Mesendoderm (in vitro differentiated cells): ENCODE measurements around the gene ARHGEF26.

Experiments
- DNase-seq: peaks from one replicate; pipeline ENCODE4 v3.0.0; 2013
- H2AK5ac ChIP-seq: 2 replicates; pipeline ENCODE4 v1.6.1; 2013; ENCODE audit warnings: low read length, inconsistent platforms
- H2BK120ac ChIP-seq: 2 replicates; pipeline ENCODE4 v1.6.1; 2013; ENCODE audit warnings: low read depth, mild to moderate bottlenecking, low read length, moderate library complexity, mixed read lengths
- H2BK15ac ChIP-seq: replicated peaks from 2 replicates; pipeline ENCODE4 v1.6.1; 2013; ENCODE audit warnings: low read depth, mild to moderate bottlenecking, moderate library complexity
- H2BK5ac ChIP-seq: 2 replicates; pipeline ENCODE4 v1.6.1; 2013; ENCODE audit warnings: low read length, inconsistent platforms
- H3K18ac ChIP-seq: 2 replicates; pipeline ENCODE4 v1.6.1; 2013; ENCODE audit warnings: mild to moderate bottlenecking, low read length, mixed read lengths
- H3K23ac ChIP-seq: one replicate; pipeline ENCODE4 v1.6.1; 2013; ENCODE audit warnings: low read length
- H3K27ac ChIP-seq: 2 replicates; pipeline ENCODE4 v1.5.1; 2013; ENCODE audit warnings: low read depth, mild to moderate bottlenecking, inconsistent platforms, low read length, moderate library complexity
- H3K27me3 ChIP-seq: 2 replicates; pipeline ENCODE4 v1.6.1; 2013; ENCODE audit warnings: low read length, control low read depth, mild to moderate bottlenecking, inconsistent platforms; ENCODE audit not compliant: insufficient read depth, poor library complexity
- H3K36me3 ChIP-seq: 2 replicates; pipeline ENCODE4 v1.6.1; 2013; ENCODE audit warnings: low read length, inconsistent platforms; ENCODE audit not compliant: control insufficient read depth, insufficient read depth
- H3K4ac ChIP-seq: one replicate; pipeline ENCODE4 v1.6.1; 2013; ENCODE audit warnings: low read depth, mild to moderate bottlenecking, low read length, moderate library complexity
- H3K4me1 ChIP-seq: 2 replicates; pipeline ENCODE4 v1.6.1; 2013; ENCODE audit warnings: low read depth, low read length, inconsistent platforms; ENCODE audit not compliant: control insufficient read depth
- H3K4me2 ChIP-seq: 2 replicates; pipeline ENCODE4 v1.6.1; 2013; ENCODE audit warnings: low read length
- H3K4me3 ChIP-seq: 2 replicates; pipeline ENCODE4 v1.5.1; 2013; ENCODE audit warnings: mild to moderate bottlenecking, low read length
- H3K56ac ChIP-seq: one replicate; pipeline ENCODE4 v1.6.1; 2013; ENCODE audit warnings: low read length
- H3K79me1 ChIP-seq: 2 replicates; pipeline ENCODE4 v1.6.1; 2013; ENCODE audit warnings: low read length, inconsistent platforms
- H3K79me2 ChIP-seq: 2 replicates; pipeline ENCODE4 v1.6.1; 2013; ENCODE audit warnings: mild to moderate bottlenecking, low read length; ENCODE audit not compliant: control insufficient read depth, insufficient read depth
- H3K9ac ChIP-seq: 2 replicates; pipeline ENCODE4 v1.6.1; 2013; ENCODE audit warnings: low read length, inconsistent platforms
- H4K5ac ChIP-seq: one replicate; pipeline ENCODE4 v1.6.1; 2013; ENCODE audit warnings: low read length
- H4K8ac ChIP-seq: one replicate; pipeline ENCODE4 v1.6.1; 2013; ENCODE audit warnings: low read depth, mild to moderate bottlenecking, control low read depth, low read length, moderate library complexity
- WGBS: extraction: QIAGEN DNeasy Blood & Tissue Kit; methylation state at CpG from one replicate; pipeline ENCODE4 v1.1.7; 2013; ENCODE audit warnings: low lambda C conversion rate, missing lambda C conversion rate; ENCODE audit not compliant: insufficient coverage; ENCODE audit errors: extremely low coverage; 5-methylcytosine and 5-hydroxymethylcytosine counted together

ARHGEF26 gene

DNA sequence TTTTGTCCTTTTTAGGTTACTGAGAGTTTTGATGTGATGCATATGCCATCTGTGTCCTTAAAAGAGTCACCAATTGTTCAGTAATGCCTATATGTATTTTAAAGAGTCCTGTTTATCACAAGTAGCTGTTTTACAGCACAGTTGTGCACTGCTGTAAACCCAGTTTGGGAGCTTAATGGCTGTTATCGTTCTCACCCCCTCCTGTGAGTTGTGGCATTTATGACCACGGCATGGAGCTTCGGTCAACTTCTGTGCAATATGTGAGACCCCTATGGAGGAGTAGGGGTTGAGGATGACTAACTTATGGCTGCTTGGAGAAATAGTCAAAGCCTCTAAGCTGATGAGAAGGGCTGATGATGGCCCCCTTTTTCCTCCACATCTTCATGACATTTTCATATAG lies 67.2 kb downstream of the ARHGEF26 start:
- Histone ChIP-seq H2BK15ac (no peak overlapping the region), H3K56ac (no peak overlapping the region), H3K79me2 (no peaks in the 10 kb centered on the region), H2AK5ac (no peak overlapping the region), H3K4ac (no peak overlapping the region), H3K27me3 (no peaks in the 10 kb centered on the region), H3K4me3 (no peak overlapping the region), H2BK120ac (no peak overlapping the region), H3K23ac (no peak overlapping the region), H4K5ac (no peak overlapping the region), H3K27ac (no peak overlapping the region), H3K36me3 (no peaks in the 10 kb centered on the region), H3K18ac (no peak overlapping the region), H3K79me1 (no peaks in the 10 kb centered on the region), H3K4me1 (no peaks in the 10 kb centered on the region), H4K8ac (no peak overlapping the region), H3K4me2 (no peak overlapping the region), H2BK5ac (no peak overlapping the region), H3K9ac (no peak overlapping the region)
- no peak for DNase-seq
- no CpG with 5 or more reads among the region's 3 CpGs for WGBS

GRCh38 chr3:154188846-154189245 lies 67.7 kb downstream of the ARHGEF26 start:
- no CpG with 5 or more reads among the region's 3 CpGs for WGBS
- H2BK5ac ChIP-seq = no peak overlapping the region

DNA sequence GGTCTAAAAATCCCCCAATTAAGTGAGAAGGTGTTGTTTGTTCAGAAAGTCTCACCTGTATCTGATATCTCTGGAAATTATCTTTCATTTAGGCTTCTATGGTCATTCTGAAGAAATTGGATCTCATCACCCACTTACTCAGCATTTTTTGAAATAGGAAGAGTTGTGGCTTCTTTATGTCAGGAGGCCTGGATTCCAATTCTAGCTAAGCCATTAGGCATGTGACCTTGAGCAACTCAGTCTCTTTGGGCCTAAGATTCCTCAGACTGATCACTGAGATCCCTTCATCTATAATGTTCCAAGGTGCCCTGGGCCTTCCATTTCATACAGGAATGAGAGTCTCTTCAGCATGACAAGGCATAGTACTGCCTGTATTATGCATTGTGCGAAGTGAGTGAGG lies 70.3 kb downstream of the ARHGEF26 start:
- WGBS = no CpG with 5 or more reads among the region's 1 CpG
- Histone ChIP-seq H4K8ac (no peak overlapping the region), H3K79me1 (no peaks in the 10 kb centered on the region), H3K4me2 (no peak overlapping the region), H3K9ac (no peak overlapping the region), H3K27me3 (no peaks in the 10 kb centered on the region), H2BK5ac (no peak overlapping the region), H3K4me1 (peaks cover 10% of the 10 kb centered on the region), H4K5ac (no peak overlapping the region), H3K23ac (no peak overlapping the region), H3K4me3 (no peak overlapping the region), H3K18ac (no peak overlapping the region), H2BK120ac (no peak overlapping the region), H2BK15ac (no peak overlapping the region), H3K4ac (no peak overlapping the region), H3K36me3 (no peaks in the 10 kb centered on the region), H2AK5ac (no peak overlapping the region), H3K27ac (no peak overlapping the region), H3K79me2 (no peaks in the 10 kb centered on the region), H3K56ac (no peak overlapping the region)
- no peak for DNase-seq

More at GRCh38 chr3:154188846-154189245, 67.7 kb downstream of the ARHGEF26 start:
- no peak overlapping the region for H2BK15ac ChIP-seq
- no peaks in the 10 kb centered on the region for H3K79me2 ChIP-seq
- H3K27ac ChIP-seq = no peak overlapping the region
- H2BK120ac ChIP-seq = no peak overlapping the region
- H3K56ac ChIP-seq = no peak overlapping the region
- no peak overlapping the region for H3K4me2 ChIP-seq
- no peaks in the 10 kb centered on the region for H3K27me3 ChIP-seq
- no peak overlapping the region for H4K8ac ChIP-seq
- no peak overlapping the region for H3K23ac ChIP-seq
- H3K36me3 ChIP-seq = no peaks in the 10 kb centered on the region
- H3K4me1 ChIP-seq = no peaks in the 10 kb centered on the region
- H3K79me1 ChIP-seq = no peaks in the 10 kb centered on the region
- H4K5ac ChIP-seq = no peak overlapping the region
- no peak overlapping the region for H2AK5ac ChIP-seq
- no peak overlapping the region for H3K18ac ChIP-seq
- DNase-seq = no peak
- H3K4me3 ChIP-seq = no peak overlapping the region
- H3K9ac ChIP-seq = no peak overlapping the region
- H3K4ac ChIP-seq = no peak overlapping the region

GRCh38 chr3:154192225-154192624 lies 71.0 kb downstream of the ARHGEF26 start:
- no peak overlapping the region for H3K4me3 ChIP-seq
- no peak overlapping the region for H2BK120ac ChIP-seq
- no peaks in the 10 kb centered on the region for H3K27me3 ChIP-seq
- no peak overlapping the region for H3K27ac ChIP-seq
- H3K56ac ChIP-seq = no peak overlapping the region
- no peak overlapping the region for H4K8ac ChIP-seq
- H3K18ac ChIP-seq = no peak overlapping the region
- H2AK5ac ChIP-seq = no peak overlapping the region
- H3K36me3 ChIP-seq = no peaks in the 10 kb centered on the region
- no CpG with 5 or more reads among the region's 2 CpGs for WGBS
- H4K5ac ChIP-seq = no peak overlapping the region
- no peak for DNase-seq
- no peak overlapping the region for H3K23ac ChIP-seq
- H2BK5ac ChIP-seq = no peak overlapping the region
- H3K4me1 ChIP-seq = peaks cover 10% of the 10 kb centered on the region
- H3K4ac ChIP-seq = no peak overlapping the region
- no peak overlapping the region for H2BK15ac ChIP-seq
- H3K4me2 ChIP-seq = no peak overlapping the region
- H3K9ac ChIP-seq = no peak overlapping the region
- H3K79me1 ChIP-seq = no peaks in the 10 kb centered on the region
- H3K79me2 ChIP-seq = no peaks in the 10 kb centered on the region

DNA sequence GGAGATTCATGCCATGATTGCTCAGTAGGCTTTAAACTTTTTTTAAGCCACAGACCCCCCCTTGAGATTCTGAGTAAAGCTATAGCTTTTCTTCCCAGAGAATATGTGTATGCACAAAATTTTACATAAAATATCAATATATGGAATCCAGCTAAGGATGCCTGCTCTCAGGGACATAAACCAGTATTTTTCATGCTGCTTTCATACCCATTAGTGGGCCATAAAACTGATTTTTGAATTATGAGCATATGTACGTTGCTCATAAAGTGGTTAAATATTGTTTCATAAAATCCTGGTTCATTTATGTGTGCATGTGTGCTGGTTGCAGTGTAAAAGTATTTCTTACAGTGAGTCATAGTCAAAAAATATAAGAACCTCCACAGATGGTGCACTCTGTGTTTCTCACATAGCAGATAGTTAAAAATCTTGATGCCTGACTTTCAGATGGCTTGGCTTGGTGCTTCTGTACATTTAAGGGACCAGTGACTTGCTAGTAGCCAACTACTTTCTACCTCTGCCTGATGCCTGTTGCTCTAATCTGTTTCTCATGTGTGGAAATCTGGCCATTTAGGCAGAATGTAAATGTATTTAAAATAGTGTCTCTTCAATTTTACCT lies 71.9 kb downstream of the ARHGEF26 start:
- no peak overlapping the region for H2BK120ac ChIP-seq
- no peak overlapping the region for H4K8ac ChIP-seq
- no peak overlapping the region for H3K9ac ChIP-seq
- no peak for DNase-seq
- H3K4me2 ChIP-seq = no peak overlapping the region
- H3K79me2 ChIP-seq = no peaks in the 10 kb centered on the region
- H2AK5ac ChIP-seq = no peak overlapping the region
- peaks cover 10% of the 10 kb centered on the region for H3K4me1 ChIP-seq
- WGBS = no CpG with 5 or more reads among the region's 1 CpG
- no peak overlapping the region for H3K56ac ChIP-seq
- H3K4ac ChIP-seq = no peak overlapping the region
- H3K18ac ChIP-seq = no peak overlapping the region
- H3K27ac ChIP-seq = no peak overlapping the region
- no peaks in the 10 kb centered on the region for H3K79me1 ChIP-seq
- no peaks in the 10 kb centered on the region for H3K27me3 ChIP-seq
- no peak overlapping the region for H3K23ac ChIP-seq
- H3K4me3 ChIP-seq = no peak overlapping the region
- no peaks in the 10 kb centered on the region for H3K36me3 ChIP-seq
- H4K5ac ChIP-seq = no peak overlapping the region
- H2BK5ac ChIP-seq = no peak overlapping the region
- H2BK15ac ChIP-seq = no peak overlapping the region

GRCh38 chr3:154194877-154195276 lies 73.7 kb downstream of the ARHGEF26 start:
- H3K36me3 ChIP-seq = no peaks in the 10 kb centered on the region
- peaks cover 10% of the 10 kb centered on the region for H3K4me1 ChIP-seq
- H3K18ac ChIP-seq = no peak overlapping the region
- no peak overlapping the region for H2AK5ac ChIP-seq
- no peak overlapping the region for H3K4me2 ChIP-seq
- H3K79me2 ChIP-seq = no peaks in the 10 kb centered on the region
- no peak overlapping the region for H2BK120ac ChIP-seq
- H3K27ac ChIP-seq = no peak overlapping the region
- H3K79me1 ChIP-seq = no peaks in the 10 kb centered on the region
- H3K27me3 ChIP-seq = no peaks in the 10 kb centered on the region
- DNase-seq = no peak
- H3K4ac ChIP-seq = no peak overlapping the region
- no peak overlapping the region for H4K5ac ChIP-seq
- no CpG with 5 or more reads among the region's 3 CpGs for WGBS
- H3K56ac ChIP-seq = no peak overlapping the region
- H2BK5ac ChIP-seq = no peak overlapping the region
- no peak overlapping the region for H3K9ac ChIP-seq
- no peak overlapping the region for H4K8ac ChIP-seq
- no peak overlapping the region for H3K23ac ChIP-seq
- no peak overlapping the region for H3K4me3 ChIP-seq
- H2BK15ac ChIP-seq = no peak overlapping the region
